ENCODE results near the gene PRKAB2.
"Not testable (repeated sequence)": the region's sequence is repeated elsewhere in the genome, so short reads cannot be mapped to it uniquely, and the experiment has no call there.

Gene PRKAB2

DNA sequence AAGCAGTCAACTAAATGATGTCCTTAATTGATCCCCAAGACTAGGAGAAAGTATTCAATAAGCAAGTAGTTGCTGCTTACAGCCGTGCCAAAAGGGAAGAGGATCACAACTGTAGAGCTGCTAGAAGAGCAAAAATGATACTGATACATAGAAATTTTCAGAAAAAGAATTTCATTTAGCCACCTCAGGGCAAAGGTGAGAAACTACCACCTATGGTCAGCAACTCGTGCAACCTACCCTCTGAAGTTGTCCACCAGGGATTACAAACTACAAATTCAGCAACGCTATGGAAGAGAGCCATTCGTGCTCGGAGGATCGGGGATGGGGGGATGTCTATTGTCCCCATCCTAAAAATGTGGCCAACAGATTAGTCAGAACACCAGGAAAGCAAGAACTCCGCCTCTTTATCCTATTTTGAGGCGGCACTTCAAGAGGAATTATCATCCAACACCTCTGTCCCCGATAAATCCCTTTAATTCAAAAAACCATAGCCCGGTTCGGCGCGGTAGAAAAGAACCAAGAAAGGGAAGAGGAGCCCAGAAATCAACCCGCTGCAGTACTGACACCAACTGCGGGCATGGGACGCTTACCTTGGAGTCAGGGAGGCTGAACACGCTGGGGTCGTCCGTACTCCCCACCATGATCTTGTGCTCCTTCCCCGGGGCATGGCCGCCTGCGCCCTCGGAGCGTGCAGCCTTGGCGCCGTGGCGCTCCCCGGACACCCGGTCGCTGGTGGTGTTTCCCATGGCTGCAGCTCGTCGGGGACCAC lies 687 bp downstream of the PRKAB2 start:
- DNase-seq, result no peak

DNA sequence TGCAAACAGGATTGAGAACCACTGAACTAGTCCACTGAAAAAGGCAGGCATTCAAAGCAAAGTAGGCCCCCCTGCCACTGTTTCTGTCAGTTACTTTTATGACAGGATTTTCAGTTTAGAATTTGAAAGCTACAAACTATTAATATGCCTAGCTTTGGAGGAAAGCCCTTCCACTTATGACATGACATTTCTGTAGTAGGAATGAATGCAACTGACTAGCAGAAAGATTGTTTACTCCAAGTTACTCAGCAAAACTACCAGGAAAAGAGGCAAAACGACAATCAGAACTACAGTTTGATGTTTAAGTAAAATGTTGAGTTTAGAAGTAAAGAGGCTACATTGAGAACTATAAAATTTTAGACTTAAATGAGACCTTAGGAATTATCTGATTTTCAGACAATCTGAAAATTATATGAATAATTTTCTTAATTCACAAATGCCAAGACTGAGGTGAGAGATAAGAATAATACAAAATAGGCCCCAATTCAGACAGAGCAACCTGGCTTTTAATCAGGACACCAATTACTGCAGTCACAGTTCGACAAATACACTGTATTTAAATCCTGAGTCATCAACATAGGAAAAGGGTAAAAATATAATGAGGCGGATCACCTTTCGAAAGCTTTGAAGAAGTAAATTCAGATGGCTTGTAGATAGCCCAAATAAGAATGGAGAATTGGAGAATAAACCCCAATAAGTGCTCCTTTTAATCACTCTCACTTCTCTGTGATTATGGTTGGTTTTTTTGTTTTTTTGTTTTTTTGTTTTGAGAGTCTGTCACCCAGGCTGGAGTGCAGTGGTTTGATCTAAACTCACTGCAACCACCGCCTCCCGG lies 2.2 kb downstream of the PRKAB2 start:
- no peak for DNase-seq

DNA sequence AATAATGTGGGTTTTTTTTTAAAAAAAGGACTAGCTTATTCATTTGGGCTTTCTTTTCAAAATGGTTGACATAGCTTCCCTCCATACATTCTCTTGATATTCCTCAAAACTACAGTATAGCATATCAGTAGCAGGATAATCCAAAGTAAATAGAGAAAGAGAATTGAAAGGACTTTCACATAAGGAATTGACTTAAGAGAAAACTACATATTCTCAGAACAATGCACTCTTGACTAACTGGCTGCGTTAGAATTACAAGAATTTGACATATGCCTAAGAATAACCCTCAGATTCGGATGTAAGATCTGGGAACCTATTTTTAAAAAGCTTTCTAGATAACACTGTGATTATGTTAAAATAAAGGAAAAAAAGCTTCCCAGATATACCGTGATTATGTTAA lies 3.1 kb downstream of the PRKAB2 start:
- DNase-seq, result no peak

DNA sequence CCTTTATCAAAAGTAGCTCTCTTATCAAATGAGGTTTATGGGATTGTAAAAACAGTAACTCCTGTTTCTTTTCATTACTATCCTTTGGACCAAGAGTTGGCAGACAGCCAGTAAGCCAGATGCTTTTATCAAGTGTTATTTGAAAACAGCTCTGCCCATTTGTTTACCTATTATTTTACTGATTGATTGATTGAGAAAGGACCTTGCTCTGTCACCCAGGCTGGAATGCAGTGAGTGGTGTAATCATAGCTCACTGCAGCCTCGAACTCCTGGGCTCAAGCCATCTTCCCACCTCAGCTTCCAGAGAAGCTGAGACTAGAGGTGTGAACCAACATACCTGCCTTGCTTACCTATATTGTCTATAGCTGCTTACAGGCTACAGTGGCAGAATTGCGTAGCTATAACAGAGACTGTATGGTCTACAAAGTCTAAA lies 3.6 kb downstream of the PRKAB2 start:
- DNase-seq, result no peak

DNA sequence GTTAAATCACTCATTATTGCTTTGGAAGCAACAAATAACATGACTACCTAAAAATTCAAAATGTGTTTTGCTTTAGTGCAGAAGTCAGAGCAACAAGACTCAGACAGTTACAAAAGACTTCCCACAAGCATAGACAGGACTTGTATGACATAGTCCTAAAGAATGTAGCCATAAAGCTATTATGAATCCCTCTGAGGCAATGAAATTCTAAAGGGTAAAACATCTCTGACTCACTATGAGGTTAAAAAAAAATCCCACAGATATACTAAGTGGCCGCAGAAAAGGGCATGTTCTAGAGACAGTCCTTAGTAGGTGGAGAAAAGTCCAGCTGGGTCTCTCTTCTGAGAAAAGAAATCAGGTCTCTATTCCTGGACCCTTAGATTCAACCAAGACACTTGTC lies 4.9 kb downstream of the PRKAB2 start:
- no peak for DNase-seq

DNA sequence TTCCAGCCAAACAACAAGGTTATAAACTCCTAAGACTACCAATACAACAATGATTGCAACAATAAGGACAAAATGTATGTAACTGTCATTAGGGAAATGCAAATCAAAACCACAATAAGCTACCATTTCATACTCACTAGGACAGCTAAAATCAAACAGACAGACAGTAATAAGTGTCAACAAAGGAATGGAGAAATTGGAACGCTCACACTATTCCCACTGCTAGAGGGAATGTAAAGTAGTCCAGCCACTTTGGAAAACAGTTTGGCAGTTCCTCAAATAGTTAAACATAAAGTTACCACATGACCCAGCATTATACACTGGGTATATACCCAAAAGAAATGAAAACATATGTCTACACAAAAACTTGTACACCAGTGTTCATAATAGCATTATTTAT lies 9.3 kb downstream of the PRKAB2 start:
- no peak for DNase-seq

DNA sequence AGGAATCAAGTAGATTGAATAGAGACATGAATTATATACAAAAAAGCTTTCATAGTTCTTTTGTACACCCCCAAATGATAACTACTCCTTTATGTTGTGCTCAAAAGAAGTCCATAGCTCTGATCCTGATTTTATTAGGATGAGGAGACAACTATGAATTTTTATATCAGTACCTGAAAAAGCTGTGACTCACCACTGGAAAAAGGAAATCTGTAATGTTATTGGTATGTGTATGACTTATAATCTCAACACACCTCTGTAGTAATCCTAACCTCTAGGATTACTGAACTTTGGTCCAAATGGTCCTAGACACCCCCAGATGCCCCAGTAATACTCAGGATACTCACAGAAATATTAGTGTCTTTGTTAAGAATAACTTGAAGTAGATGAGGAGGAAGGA lies 10.2 kb downstream of the PRKAB2 start:
- no peak for DNase-seq

DNA sequence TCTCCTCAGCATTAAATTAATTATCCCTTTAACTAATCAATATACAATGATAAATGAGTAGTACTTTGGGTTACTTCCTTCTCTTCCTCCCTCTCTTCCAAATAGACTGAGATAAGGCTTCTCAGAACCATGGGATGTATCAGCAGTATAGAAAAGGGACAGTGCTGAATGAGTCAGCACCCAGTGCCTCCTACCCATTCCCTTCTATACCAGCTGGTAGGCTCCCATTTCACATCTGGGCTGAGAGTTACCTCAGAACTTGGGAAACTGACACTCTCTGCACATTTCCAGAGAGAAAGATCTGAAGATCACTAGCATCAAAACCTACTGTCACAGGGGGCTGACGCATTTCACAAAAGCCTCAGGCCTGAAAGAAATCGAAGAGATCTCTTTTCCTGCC lies 15.2 kb downstream of the PRKAB2 start:
- not testable (repeated sequence) for DNase-seq

DNA sequence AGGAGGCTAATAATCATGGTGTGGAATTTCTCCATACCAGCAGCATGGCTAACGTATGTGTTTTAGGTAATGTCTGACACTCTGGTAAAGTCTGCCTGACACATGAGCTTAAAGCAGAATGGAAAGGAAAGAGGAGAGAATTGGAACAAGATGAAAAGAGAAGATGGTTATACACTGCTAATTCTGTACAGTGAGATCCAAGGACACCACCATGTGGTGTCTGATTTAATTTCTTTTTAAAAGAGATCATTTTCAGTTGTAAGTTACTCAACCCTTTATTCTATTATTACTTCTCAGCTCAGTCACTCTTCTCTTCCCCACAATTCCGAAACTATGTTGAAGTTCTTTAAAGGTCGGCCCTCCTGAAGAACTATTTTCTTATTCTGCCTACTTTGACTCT lies 15.6 kb downstream of the PRKAB2 start:
- DNase-seq, result no peak

DNA sequence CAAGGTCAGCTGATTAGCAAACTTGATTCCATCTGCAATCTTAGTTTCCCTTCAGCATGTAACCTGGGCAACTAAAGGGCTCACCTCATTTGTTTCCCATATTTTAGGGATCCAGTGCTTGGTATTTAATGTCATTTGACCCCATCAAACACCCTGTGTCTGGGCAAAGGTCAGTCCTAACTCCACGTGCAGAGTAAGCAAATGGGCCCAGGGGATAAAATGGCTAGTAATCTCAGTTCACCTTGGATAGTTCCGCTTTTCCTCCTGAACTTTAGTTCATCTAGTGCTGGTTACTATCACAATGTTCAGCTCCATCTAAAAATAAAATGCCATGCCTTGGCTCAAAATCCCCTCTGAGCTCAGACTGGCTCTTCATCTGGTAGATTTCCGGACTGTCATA lies 19.5 kb downstream of the PRKAB2 start:
- no peak for DNase-seq

DNA sequence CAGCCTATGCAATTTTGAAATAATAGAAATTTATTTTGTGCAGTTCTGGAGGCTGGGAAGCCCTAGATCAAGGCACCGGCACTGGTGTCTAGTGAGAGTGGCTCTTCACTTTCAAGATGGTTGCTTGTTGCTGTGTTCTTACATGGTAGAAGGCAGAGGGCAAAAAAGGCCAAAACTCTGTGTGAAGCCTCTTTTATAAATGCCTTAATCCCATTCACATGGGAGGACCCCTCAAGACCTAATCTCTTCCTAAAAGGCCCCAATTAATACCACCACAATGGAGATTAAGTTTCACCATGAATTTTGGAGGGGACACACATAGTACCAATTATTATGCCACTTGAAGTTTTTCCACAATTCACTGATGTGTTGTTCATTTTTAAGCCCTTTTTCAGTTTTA lies 21.0 kb downstream of the PRKAB2 start:
- no peak for DNase-seq

DNA sequence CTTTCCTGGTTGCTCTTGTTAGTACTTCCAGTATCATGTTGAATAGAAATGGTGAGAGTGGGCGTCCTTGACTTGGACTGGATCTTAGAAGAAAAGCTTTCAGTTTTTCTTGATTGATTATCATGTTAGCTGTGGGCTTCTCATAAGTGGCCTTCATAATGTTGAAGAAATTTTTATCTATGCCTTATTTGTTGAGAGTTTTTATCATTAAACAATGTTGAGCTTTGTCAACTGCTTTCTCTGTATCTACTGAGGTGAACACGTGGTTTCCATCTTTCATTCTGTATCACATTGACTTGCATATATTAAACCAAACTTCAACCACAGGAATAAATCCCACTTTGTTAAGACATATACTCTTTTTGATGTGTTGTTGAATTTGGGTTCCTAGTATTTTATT lies 29.4 kb downstream of the PRKAB2 start:
- DNase-seq, result no peak

DNA sequence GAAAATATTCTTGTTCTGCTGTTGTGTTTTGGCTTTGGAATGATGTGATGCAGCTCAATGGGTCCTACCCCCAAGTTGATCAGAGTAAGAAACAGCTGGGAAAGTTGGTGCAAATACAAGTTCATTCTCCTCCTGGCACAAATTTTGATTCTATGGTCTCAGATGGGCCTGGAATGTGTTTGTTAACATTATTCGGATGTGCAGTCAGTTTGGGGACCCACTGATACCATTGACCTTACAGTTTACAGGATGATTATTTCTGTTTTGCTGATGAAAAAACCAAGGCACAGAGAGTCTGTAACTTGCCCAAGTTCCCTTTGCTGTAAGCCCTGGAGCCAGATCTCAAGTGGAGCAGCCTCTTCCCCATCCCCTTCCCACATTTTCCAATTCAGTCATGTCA lies 41.5 kb downstream of the PRKAB2 start:
- not testable (repeated sequence) for DNase-seq

DNA sequence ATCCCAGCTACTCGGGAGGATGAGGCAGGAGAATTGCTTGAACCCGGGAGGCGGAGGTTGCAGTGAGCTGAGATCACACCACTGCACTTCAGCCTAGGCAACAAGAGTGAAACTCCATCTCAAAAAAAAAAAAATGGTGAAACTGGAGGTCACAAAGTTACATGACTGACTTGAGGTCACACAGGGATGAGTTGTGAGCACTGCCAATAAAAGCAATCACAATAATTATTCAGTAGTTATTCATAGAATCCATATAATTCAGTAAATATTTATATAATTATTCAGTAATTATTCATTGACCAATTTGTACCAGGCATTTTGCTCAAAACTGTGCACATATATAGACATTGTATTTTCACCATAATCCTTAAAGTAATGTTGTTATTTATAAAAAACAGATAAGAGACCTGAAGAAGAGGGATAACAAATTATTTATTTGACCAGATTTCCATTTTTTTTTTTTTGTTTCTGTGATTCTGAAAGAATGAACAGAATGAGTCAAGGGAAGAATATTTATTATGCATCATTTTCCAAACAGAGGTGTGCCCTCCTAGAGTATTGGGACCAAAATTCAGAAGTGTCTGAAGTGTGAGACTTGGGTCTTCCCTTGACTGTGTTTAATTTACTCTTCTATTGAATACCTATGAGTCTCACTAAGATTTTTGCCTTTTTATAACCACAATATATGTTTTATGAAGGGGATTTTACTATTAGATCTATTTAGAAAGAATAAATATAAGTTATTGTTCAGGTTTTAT lies 43.0 kb downstream of the PRKAB2 start:
- DNase-seq, result no peak

DNA sequence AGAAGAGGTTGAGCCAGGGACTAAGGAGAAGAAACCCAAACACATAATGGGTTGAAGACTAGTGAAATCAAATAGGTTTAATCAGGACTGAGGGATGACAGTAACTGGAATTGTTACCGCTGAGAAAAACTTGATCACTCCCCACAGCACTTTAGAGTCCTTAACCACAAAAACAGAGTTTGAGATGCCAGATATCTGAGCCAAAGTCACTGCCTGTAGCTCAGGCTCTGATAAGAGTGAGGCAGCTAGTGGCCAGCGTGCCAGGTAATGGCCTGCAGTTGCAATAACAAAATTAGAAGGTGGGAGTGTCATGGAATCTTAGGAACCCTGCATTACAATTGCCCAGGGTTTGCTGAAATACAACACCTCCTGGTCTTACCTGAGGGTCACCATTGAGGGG lies 48.0 kb downstream of the PRKAB2 start:
- no peak for DNase-seq

DNA sequence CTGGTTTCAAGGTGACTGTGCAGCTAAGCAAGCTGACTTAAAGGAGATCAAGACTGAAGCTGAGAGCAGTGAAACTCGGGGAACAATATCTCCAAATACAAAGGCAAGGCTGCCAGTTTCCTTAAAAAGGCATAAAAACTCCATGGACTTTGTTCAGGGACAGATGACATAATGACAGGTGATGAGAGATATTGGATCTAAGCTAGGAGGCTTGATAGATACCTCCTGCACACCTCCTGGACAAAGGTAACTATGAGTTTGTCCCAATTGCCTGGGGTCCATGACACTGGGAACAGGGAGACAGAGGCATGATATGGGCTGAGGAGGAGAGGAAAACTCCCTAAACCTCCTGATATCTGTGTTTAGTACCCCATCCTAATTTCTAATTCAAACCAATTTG lies 55.2 kb downstream of the PRKAB2 start:
- no peak for DNase-seq

DNA sequence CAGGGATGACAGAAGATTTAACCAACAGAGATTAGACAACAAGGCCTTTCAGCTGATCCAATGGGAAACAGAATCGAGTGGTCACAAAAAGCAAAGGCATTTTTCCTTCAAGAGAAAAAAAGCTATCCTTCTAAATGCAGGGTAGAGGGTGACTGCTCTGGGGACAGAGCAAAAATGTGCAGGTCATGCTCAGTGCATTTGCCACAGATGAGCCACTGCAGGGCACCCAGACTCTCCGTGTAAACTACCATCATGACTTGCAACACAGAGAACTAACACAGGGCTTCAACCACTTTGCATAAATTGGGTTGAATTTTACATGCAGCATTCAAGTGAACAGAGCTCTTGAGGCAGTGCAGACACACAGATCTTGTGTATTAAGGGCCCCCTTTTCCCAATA lies 56.8 kb downstream of the PRKAB2 start:
- no peak for DNase-seq

DNA sequence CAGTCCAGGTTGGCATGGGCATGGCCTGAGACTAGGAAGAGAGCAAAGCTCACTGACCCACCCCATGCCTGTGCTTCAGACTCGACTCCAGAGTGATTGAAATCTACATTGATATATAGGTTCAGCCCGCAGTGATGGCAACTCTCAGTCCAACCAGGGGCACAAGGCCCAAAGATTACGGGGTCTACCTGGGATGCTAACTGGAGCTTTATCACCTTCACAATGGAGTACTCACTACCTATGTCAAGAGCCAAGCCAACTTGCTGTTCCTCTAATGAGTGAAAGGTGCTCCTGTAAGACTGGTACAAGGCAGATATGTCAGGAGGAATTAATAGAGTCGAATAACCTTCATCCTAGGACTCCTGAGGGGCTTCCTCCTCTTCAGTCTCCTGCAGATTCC lies 57.2 kb downstream of the PRKAB2 start:
- not testable (repeated sequence) for DNase-seq

DNA sequence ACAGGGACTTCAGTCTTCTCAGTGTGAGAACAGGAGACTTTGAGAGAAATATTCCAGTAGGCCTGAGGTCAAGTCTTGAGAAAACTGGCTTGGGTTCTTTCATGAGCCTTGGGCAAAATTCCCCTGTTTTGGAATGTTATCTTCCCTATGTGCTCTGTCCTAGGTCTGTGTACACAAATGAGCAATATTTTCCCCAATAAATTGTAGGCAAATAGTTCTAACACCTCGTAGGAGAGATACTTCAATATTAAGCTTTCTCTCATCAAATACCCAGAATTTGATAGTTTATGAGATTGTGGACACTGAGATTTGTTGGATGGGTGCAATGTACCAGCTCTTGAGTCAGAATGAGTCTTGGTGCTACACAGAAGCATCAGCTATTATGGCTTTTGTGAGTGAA lies 57.9 kb downstream of the PRKAB2 start:
- not testable (repeated sequence) for DNase-seq

DNA sequence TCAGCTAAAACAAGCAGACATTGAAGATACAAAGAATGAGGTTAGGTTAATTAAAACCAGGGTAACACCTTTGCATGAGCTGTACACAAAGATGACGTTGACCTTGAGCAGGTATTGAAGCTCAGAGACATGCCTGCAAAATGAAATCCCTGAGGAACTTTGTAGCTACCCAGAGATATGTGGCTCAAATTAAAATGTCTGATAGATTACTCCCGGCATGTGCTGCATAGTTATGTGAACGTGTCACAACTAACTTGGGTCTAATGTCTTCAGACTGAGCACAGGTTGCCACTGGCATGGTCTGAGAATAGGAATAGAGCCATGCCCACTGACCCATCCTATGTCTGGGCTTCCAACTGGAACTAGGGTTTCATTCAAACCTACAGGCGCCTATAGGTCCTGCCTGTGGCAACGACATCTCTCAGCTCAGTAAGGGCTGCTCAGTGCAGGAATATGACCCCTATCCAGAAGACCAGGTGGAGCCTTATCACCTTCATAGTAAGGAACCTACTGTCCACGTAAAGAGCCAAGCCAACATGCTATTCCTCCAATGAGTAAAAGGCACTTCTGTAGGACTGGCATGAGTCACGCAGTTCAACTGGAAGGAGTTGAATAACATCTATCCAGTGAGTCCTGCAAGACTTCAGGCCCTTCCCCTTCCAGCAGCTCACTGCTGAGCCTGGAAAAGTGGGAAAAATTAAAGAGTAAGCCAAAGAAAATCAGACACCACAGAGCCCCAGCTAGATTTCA lies 60.7 kb downstream of the PRKAB2 start:
- no peak for DNase-seq

DNA sequence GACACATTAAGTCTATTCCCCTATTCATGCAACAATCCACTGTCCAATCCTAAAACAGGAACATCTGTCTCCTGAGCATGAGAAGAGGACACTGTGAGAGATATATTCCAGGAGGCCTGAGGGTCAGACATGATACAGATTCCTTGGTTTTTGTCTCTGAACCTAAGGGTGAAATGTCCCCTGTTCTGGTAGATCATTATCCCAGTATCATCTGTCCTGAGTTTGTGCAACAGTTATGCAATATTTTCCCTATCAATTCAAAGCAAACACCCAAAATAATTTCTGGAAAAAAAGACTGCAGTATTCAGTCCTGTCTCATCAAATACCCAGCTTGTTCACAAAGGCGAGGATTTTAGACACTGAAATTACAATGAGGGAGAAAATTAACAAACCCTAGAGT lies 61.4 kb downstream of the PRKAB2 start:
- no peak for DNase-seq

DNA sequence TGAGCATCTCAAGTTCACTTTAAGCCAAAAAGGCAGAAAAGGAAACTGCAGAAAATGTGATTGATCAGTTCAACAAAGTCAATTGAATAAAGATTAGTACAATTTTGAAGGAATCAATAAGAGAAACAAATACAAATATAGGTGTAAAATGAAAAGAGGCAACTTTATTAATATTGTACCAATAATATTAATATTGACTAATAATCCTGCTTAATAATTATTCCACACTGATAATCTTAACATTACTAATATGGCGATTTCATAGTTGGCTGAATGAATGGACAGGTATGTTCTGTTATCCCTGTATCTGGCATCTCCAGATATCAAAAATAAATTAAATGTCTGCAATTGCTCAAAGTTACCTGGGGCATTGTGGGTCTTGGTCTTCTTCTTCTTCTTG lies 61.8 kb downstream of the PRKAB2 start:
- DNase-seq, result no peak

DNA sequence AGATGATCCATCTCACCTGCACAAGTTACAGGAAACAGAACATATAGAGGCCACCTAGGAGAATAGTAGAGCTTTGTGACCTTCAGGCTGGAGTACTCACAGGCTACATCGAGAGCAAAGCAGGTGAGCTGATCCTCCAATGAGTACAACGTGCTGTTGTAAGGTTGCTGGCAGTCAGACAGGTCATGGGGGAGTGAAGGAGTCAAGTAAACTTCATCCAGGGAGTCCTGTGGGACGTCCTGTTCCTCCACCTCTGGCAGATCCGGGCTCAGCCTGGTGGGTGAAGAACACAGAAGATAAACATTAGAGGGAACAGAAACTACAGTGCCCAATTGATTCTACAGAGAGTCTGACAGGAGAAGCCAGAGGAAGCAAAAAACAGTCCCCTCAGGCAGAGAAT lies 62.5 kb downstream of the PRKAB2 start:
- no peak for DNase-seq

All from NCI-H1436 (cell line).